Endothelial cell of umbilical vein (primary cell): ENCODE data around the gene VCPKMT. TPM values are rescaled to one million over a fixed set of nuclear protein-coding genes. Genes with fewer than 3 reads are reported as not detected.

Experiments used
- BruUV-seq: library from RNA; stranded (reverse); fragments of 400-500 nt; replicated peaks from 2 replicates; lab custom pipeline; 2021; lab: Mats Ljungman, UMichigan
- CTCF ChIA-PET: fragments of 300-600, 350-600 bp; sonication (Branson Sonifier 250); formaldehyde crosslinking; loops from one replicate; lab custom pipeline; 2021; ENCODE audit warnings: antibody characterized with exemption, inconsistent platforms; lab: Charles Lee
- POLR2A ChIA-PET: fragments of 300-600, 350-600 bp; sonication (Branson Sonifier 250); formaldehyde crosslinking; loops from one replicate; lab custom pipeline; 2021; ENCODE audit warnings: antibody characterized with exemption, inconsistent platforms; lab: Charles Lee
- DNase-seq: peaks from one replicate; pipeline ENCODE4 v3.0.0-alpha.2; 2011; ENCODE audit warnings: low read depth, low spot score
- FAIRE-seq: peaks from 2 replicates; lab custom pipeline; 2011; peaks lifted over from hg19 to GRCh38; lab: Jason Lieb, UNC
- H2AFZ ChIP-seq: 2 replicates; pipeline ENCODE4 v1.6.0; 2012; ENCODE audit warnings: low read depth, low read length, control low read depth, inconsistent platforms
- H3K27ac ChIP-seq: 2 replicates; pipeline ENCODE4 v1.5.1; 2011; ENCODE audit warnings: low read depth, mild to moderate bottlenecking, control low read depth, low read length, moderate library complexity; ENCODE audit not compliant: insufficient read depth
- H3K27me3 ChIP-seq, 2 experiments: 2 replicates each; pipeline versions ENCODE4 v1.6.0 to v1.6.1; 2011; ENCODE audit warnings: low read length in 2 of 2, mixed read lengths in 1 of 2; ENCODE audit not compliant: control insufficient read depth in 2 of 2, insufficient read depth in 2 of 2
- H3K36me3 ChIP-seq, 2 experiments: 2 replicates in 1 of 2; 3 replicates in 1 of 2; pipeline ENCODE4 v1.5.1; 2011; ENCODE audit warnings: low read length in 2 of 2, mild to moderate bottlenecking in 1 of 2, moderate library complexity in 1 of 2; ENCODE audit not compliant: control insufficient read depth in 2 of 2, insufficient read depth in 2 of 2; ENCODE audit errors: extremely low read depth in 1 of 2
- H3K4me1 ChIP-seq: 3 replicates; pipeline ENCODE4 v1.5.1; 2011; ENCODE audit warnings: mild to moderate bottlenecking, low read length; ENCODE audit not compliant: control insufficient read depth, insufficient read depth; ENCODE audit errors: extremely low read depth
- H3K4me2 ChIP-seq: 2 replicates; pipeline ENCODE4 v1.6.1; 2011; ENCODE audit warnings: low read length, control low read depth, mixed read lengths; ENCODE audit not compliant: insufficient read depth
- H3K4me3 ChIP-seq, 3 experiments: fragments of 200-600 bp in 1 of 3; sonication (generic), shearing (Covaris generic) in 1 of 3; replicated peaks in 1 of 3; 2 replicates each; pipeline ENCODE4 v1.5.1; 2011 to 2016; ENCODE audit warnings: control low read depth in 3 of 3, low read length in 3 of 3, mild to moderate bottlenecking in 2 of 3, inconsistent platforms in 1 of 3, low read depth in 1 of 3, moderate library complexity in 1 of 3; ENCODE audit not compliant: insufficient read depth in 1 of 3
- H3K79me2 ChIP-seq: 2 replicates; pipeline ENCODE4 v1.6.0; 2012; ENCODE audit warnings: low read length, inconsistent platforms; ENCODE audit not compliant: control insufficient read depth, insufficient read depth
- H3K9ac ChIP-seq: replicated peaks from 2 replicates; pipeline ENCODE3; 2011; ENCODE audit warnings: low read length, control low read depth; ENCODE audit not compliant: insufficient read depth; ENCODE audit errors: extremely low read depth
- H3K9me1 ChIP-seq: replicated peaks from 3 replicates; pipeline ENCODE4 v1.6.0; 2011; ENCODE audit warnings: mild to moderate bottlenecking, low read length; ENCODE audit not compliant: control insufficient read depth, insufficient read depth; ENCODE audit errors: extremely low read depth
- H3K9me3 ChIP-seq: replicated peaks from 2 replicates; pipeline ENCODE4 v1.5.1; 2012; ENCODE audit warnings: low read length, inconsistent platforms; ENCODE audit not compliant: control insufficient read depth, insufficient read depth
- H4K20me1 ChIP-seq: replicated peaks from 2 replicates; pipeline ENCODE3; 2011; ENCODE audit warnings: mild to moderate bottlenecking, low read length; ENCODE audit not compliant: control insufficient read depth, insufficient read depth; ENCODE audit errors: extremely low read depth
- FOS ChIP-seq: IDR thresholded peaks from 2 replicates; pipeline ENCODE4 v1.6.1; 2011; ENCODE audit warnings: mild to moderate bottlenecking, low read length, moderate library complexity, borderline replicate concordance; ENCODE audit not compliant: insufficient read depth
- JUN ChIP-seq: IDR thresholded peaks from 2 replicates; pipeline ENCODE4 v1.6.1; 2011; ENCODE audit warnings: borderline replicate concordance, low read depth; ENCODE audit not compliant: insufficient read length, insufficient read depth
- MYC ChIP-seq: IDR thresholded peaks from one replicate; pipeline ENCODE4 v1.6.1; 2011; ENCODE audit warnings: mild to moderate bottlenecking, low read depth, low read length
- POLR2AphosphoS5 ChIP-seq: IDR thresholded peaks from 2 replicates; pipeline ENCODE4 v1.6.1; 2012; ENCODE audit warnings: low read depth, mild to moderate bottlenecking, control low read depth, low read length, moderate library complexity; ENCODE audit not compliant: insufficient read depth
- dilution Hi-C: fragments of 300-500 bp; cut with MboI; formaldehyde crosslinking; loops from one replicate; pipeline ENCODE4 v1.15.0; 2019; ENCODE audit warnings: low sequenced_read_pairs; ENCODE audit not compliant: extremely low pct_ligation_motif_present
- intact Hi-C: fragments of 100-400 bp; cut with micrococcal nuclease; formaldehyde crosslinking; loops from one replicate; pipeline ENCODE4 v1.10.0; 2022
- polyA plus RNA-seq, 4 experiments: library from polyadenylated mRNA; depleted of rRNA in 3 of 4; stranded (reverse) in 3 of 4; unstranded in 1 of 4; fragments of >200 nt; gene quantifications; 2 replicates each; pipeline versions ENCODE4 v1.2.1 to v1.2.3, GENCODE V29; 2011 to 2012; ENCODE audit warnings: missing spikeins in 1 of 4
- total RNA-seq: library from RNA; stranded (reverse); gene quantifications from 2 replicates; pipeline ENCODE4 v1.2.3, GENCODE V29; 2021

VCPKMT gene
- total and polyA plus RNA-seq, 2 donors (not counting 3 experiments of a cell fraction or from before 2014, with no cell fraction given), result 3.5 to 9.2 TPM

DNA sequence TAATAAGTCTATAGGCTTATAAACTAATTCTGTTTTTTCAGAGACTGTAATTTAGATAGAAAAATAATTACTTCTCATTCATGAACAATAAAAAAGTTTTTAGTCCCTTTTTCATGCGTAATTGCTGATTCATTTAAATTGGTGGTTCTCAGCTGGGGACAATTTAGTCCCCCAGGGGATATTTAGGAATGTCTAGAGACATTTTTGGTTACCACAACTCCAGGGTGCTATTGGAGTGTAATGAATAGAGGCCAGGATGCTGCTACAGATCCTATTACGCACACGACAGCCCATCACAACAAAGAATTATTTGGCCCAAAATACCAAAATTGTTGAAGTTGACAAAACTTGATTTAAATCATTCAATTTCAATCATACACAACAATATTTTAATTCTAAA, 22.8 kb upstream of the VCPKMT start:
- no peak overlapping the region for H3K4me3 ChIP-seq
- dilution Hi-C loops, result no loop called here
- POLR2A ChIA-PET, result no interaction called here
- H3K4me2 ChIP-seq, result no peak overlapping the region
- H3K9me1 ChIP-seq, result no peaks in the 10 kb centered on the region
- H3K9me3 ChIP-seq, result no peaks in the 10 kb centered on the region
- H3K27ac ChIP-seq, result no peak overlapping the region
- no peaks in the 10 kb centered on the region for H3K79me2 ChIP-seq
- no peaks in the 10 kb centered on the region for H3K4me1 ChIP-seq
- no peak overlapping the region for H2AFZ ChIP-seq
- CTCF ChIA-PET, result interaction anchor here (1.0 to 1.4 kb wide), 3 partner anchors 10 to 27 kb away, joined by 3 read pairs; no protein-coding TSS in a partner anchor
- no peaks in the 10 kb centered on the region for H3K27me3 ChIP-seq
- BruUV-seq, result no TSS peak
- TF ChIP-seq MYC (no peak), POLR2AphosphoS5 (no peak)
- H3K36me3 ChIP-seq, result no peaks in the 10 kb centered on the region
- FAIRE-seq (no peak), DNase-seq (no peak)
- no peak overlapping the region for H3K9ac ChIP-seq
- no peaks in the 10 kb centered on the region for H4K20me1 ChIP-seq
- intact Hi-C loops, result no loop called here

DNA sequence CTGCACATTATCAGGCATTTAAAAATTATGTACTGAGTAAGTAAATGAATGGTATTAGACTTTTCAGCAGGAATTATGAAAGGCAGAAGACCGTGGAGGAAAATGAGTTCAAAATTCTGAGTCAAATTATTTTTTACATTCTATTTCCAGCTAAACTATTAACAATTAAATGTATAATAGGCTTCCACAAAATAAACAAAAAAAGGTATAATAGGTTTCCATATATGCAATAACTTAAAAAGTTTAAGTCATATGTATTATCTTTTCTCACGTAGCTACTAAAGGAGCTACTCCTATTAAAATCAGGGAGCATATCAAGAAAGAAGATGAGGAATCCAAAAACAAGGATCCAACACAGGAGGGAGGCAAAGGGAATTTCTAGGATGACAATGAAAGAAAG, 11.4 kb upstream of the VCPKMT start:
- dilution Hi-C loops, result no loop called here
- FAIRE-seq, result no peak
- DNase-seq, result no peak
- Histone ChIP-seq H3K4me1 (no peaks in the 10 kb centered on the region), H2AFZ (no peak overlapping the region), H3K9me1 (no peaks in the 10 kb centered on the region), H3K9me3 (no peaks in the 10 kb centered on the region), H3K36me3 (peaks cover 5 to 8% of the 10 kb centered on the region in 2 experiments), H3K4me2 (no peak overlapping the region), H3K9ac (no peak overlapping the region), H4K20me1 (no peaks in the 10 kb centered on the region), H3K79me2 (no peaks in the 10 kb centered on the region), H3K4me3 (no peak overlapping the region), H3K27ac (no peak overlapping the region), H3K27me3 (no peaks in the 10 kb centered on the region)
- BruUV-seq, result no TSS peak
- CTCF ChIA-PET, result interaction anchor here (0.8 to 1.7 kb wide), 2 partner anchors 8 to 12 kb away, joined by 3 to 6 read pairs; no protein-coding TSS in a partner anchor
- POLR2A ChIA-PET, result no interaction called here
- intact Hi-C loops, result no loop called here
- no peak for TF ChIP-seq MYC
- TF ChIP-seq JUN, result no peak
- no peak for TF ChIP-seq FOS
